Testis (tissue), 2 donors: ENCODE data around the gene MRPL43.

Experiments
- POLR2A ChIP-seq: fragments of 450-650 bp; IDR thresholded peaks from one replicate; pipeline ENCODE4 v1.6.1; 2017; ENCODE audit warnings: antibody characterized with exemption, mild to moderate bottlenecking, moderate library complexity
- TF ChIP-seq, protein P1 (sequence below), 3 experiments: fragments of 450-650 bp in 2 of 3; fragments of 200-600 bp in 1 of 3; sonication (generic) in 1 of 3; IDR thresholded peaks; one replicate each; pipeline ENCODE4 v1.5.1; 2016 to 2019; ENCODE audit warnings: antibody characterized with exemption in 3 of 3, mild to moderate bottlenecking in 2 of 3, moderate library complexity in 1 of 3

DNA sequence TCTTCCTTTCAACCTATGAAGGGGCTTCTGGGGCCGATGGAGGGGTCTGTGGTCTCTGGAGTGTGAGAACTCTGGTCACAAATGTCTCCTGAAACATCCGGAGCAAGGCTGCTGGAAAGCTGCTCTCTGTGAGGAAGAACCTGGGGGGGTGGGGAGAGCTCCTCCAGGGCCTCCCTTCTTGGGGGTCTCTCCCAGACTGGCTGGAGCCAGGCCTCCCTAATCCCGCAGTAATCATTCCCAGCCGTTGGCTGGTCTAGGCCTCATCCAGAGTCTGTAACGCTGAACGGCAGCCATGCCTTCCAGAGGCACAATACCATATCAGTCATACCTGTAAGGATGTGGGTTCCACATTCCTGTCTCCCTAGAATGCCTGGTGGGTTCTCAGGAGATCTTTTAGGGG is 7.9 kb upstream of the MRPL43 start:
- TF ChIP-seq, protein P1, sequence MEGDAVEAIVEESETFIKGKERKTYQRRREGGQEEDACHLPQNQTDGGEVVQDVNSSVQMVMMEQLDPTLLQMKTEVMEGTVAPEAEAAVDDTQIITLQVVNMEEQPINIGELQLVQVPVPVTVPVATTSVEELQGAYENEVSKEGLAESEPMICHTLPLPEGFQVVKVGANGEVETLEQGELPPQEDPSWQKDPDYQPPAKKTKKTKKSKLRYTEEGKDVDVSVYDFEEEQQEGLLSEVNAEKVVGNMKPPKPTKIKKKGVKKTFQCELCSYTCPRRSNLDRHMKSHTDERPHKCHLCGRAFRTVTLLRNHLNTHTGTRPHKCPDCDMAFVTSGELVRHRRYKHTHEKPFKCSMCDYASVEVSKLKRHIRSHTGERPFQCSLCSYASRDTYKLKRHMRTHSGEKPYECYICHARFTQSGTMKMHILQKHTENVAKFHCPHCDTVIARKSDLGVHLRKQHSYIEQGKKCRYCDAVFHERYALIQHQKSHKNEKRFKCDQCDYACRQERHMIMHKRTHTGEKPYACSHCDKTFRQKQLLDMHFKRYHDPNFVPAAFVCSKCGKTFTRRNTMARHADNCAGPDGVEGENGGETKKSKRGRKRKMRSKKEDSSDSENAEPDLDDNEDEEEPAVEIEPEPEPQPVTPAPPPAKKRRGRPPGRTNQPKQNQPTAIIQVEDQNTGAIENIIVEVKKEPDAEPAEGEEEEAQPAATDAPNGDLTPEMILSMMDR (IDR thresholded peaks at IDR 0.05) = no peak
- TF ChIP-seq POLR2A = no peak
